Activated naive CD8-positive, alpha-beta T cell (primary cell): ENCODE measurements around the gene VAMP2.
A peak's percentile ranks its signal among the peaks of the same experiment; 100 is the strongest.
"Not testable (repeated sequence)": the region's sequence is repeated elsewhere in the genome, so short reads cannot be mapped to it uniquely, and the experiment has no call there.

Experiments
- H3K27ac Mint-ChIP-seq: one replicate; pipeline ENCODE4 v1.8.0; 2021; ENCODE audit warnings: mixed read lengths
- H3K27me3 Mint-ChIP-seq: one replicate; pipeline ENCODE4 v1.8.0; 2021; ENCODE audit warnings: mixed read lengths
- H3K36me3 Mint-ChIP-seq: one replicate; pipeline ENCODE4 v1.8.0; 2021; ENCODE audit warnings: mixed read lengths
- H3K4me1 Mint-ChIP-seq: one replicate; pipeline ENCODE4 v1.8.0; 2021; ENCODE audit warnings: low read depth, mixed read lengths
- H3K4me3 Mint-ChIP-seq: one replicate; pipeline ENCODE4 v1.8.0; 2021; ENCODE audit warnings: mild to moderate bottlenecking, mixed read lengths
- H3K9me3 Mint-ChIP-seq: one replicate; pipeline ENCODE4 v1.8.0; 2021; ENCODE audit warnings: low read depth, mixed read lengths

VAMP2 gene

DNA sequence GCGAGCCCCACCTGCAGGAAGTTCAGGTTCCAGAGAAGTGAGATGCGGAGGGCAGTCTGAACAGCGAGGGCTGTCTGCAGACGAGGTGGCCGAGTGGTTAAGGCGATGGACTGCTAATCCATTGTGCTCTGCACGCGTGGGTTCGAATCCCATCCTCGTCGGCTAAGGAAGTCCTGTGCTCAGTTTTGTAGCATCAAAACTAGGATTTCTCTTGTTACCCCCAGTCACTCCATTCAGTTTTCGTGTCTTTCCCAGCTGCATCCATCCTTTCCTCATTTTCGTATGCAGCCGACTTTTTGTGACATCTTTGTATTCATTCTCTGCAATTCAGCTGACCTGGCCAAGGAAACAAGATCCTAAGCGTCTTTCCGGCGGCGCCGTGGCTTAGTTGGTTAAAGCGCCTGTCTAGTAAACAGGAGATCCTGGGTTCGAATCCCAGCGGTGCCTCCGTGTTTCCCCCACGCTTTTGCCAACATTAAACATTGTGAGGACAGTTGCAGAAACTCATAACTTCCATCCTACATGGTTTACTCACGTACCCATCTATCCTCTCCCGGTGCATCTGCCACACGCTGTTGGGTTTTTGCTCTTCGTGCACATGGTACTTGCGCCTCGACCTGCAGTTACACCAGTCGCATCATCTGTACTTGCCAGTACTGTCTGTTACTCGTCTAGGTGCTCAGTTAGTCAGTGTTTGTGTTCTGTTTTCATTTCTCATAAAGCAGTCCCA lies 24.2 kb upstream of the VAMP2 start:
- peaks cover 18% of the 10 kb centered on the region for H3K4me1 Mint-ChIP-seq

DNA sequence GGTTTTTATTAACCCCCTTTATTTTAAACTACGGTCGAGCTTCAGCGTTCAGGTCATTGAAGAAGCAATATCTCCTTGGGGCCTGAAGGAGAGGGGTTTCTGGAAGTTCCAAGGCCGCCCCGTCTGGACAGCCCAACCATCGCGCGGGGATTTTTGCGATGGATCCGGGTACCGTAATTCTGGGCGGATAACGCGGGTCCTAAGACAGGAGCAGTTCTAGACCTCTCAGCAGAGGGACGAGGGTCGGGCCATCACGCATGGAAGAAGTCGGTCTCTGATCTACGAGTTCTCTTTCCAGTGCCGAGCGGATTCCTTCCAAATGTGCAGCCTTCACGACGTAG lies 23.7 kb upstream of the VAMP2 start:
- Mint-ChIP-seq H3K27ac (no peak overlapping the region), H3K4me1 (peaks cover 20% of the 10 kb centered on the region), H3K9me3 (no peaks in the 10 kb centered on the region), H3K27me3 (no peaks in the 10 kb centered on the region), H3K36me3 (no peaks in the 10 kb centered on the region), H3K4me3 (no peak overlapping the region)

More for the DNA sequence above, 24.2 kb upstream of the VAMP2 start:
- Mint-ChIP-seq H3K27me3 (no peaks in the 10 kb centered on the region), H3K9me3 (no peaks in the 10 kb centered on the region), H3K36me3 (no peaks in the 10 kb centered on the region), H3K4me3 (no peak overlapping the region), H3K27ac (no peak overlapping the region)

DNA sequence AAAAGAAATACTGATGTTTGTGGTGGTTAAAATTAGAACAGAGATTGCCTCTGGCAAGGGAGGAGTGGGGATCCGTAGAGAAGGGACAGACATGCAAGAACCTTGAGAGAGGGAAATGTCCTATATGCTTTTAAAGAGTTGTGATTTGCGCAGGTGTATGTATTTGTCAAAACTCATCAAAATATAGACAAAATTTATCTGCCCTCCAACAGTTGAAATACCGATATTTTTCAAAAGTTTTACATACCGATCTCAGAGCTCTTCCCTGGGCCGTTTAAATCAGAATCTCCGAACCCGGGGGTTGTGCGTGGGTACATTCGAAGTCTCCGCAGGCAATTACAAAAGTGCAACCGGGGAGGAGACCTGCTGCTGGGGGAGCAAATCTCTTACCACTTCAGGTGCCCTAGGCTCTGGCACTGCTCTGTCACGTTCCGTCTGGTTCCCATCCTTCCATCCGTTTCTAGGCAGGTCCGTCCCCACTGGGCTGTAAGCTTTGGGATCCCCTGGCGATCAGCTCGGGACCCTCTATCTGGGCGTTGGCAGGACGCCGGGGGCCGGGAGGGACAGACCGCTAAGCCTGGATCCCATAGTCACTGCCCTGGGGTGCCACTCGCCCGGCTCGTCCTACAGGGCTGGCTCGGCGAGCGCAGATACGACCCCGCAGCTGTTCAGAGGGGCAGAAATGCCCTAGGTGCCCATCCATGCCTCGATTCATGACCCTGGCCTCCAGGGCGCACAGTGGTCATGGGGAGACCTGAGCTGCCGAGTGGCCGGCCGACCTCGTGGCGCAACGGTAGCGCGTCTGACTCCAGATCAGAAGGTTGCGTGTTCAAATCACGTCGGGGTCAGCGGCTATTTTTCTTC lies 23.1 kb upstream of the VAMP2 start:
- Mint-ChIP-seq H3K36me3 (no peaks in the 10 kb centered on the region), H3K4me3 (no peak overlapping the region), H3K9me3 (no peaks in the 10 kb centered on the region), H3K4me1 (peaks cover 20% of the 10 kb centered on the region), H3K27ac (no peak overlapping the region), H3K27me3 (no peaks in the 10 kb centered on the region)

DNA sequence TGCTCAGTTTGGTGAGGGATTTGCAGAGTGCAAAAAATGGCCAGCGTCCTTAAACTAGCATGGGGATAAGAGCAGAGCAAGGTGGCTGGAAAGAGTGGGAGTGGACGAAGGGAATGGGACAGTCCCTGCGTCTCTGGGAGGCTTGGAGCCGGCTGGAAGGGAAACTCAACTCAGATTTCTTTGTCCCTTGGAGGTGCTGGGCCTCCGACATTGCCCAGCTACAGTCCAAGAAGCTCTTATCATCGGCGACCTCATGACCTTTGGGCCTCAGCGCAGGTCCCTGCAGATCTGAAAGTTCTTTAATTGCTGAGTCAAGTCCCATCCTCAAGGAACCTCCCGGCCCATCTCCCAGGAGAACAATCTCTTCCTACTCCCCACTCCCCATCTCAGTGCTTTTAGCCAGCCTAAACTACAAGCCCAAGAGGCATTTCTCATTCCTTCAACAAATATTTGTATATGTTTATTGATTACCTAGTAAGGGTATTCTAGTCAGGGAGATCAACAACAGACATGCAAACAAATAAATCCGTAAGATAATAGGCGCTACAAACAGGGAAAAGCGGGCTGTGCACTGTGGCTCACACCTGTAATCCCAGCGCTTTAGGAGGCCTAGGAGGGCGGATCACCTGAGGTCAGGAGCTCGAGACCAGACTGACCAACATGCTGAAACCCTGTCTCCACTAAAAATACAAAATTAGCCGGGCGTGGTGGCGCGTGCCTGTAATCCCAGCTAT lies 14.4 kb upstream of the VAMP2 start:
- Mint-ChIP-seq H3K9me3 (no peaks in the 10 kb centered on the region), H3K4me3 (peak overlapping the region; percentile 92), H3K36me3 (no peaks in the 10 kb centered on the region), H3K4me1 (peaks cover 44% of the 10 kb centered on the region), H3K27me3 (no peaks in the 10 kb centered on the region), H3K27ac (peak overlapping the region; percentile 91)

DNA sequence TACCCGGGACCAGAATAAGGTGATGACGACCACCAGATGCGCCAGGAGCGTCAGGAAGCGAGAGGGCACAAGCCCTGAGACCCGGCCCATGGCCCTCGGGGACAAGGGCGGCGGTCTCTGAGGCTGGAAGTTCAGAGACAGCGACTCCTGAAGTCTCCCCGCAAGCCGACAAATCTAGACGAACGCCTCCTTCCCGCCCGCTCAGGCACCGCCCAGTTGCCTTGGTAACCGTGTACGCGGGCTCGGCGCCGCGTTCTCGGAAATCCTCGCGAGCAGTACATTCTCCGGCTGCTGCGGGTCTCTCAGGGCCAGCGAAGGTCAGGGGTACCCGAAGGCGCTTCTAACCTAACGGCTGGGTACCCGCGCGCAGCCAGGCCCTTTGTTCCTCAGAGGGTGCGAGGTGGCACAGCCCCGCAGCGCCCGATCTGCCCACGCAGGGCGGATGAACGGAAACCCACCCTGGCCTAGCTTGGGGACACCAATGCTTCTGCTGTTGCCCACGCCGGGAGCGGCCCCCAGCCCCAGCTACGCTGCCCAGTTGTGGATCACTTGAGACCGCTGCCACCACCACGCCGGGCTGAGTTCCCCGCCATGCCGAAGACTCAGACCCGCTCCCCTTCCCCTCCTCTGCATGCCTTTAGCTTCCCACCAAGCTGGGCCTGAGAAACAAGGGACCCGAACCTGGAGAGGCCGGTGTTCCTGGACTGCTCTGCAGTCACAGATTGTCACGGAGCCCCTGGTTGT lies 13.6 kb upstream of the VAMP2 start, which contains the start of gene TMEM107:
TSS of gene TMEM107 (minus strand) at position 184 of the 744 bp plus-strand sequence. CDS start at position 90, 94 bp downstream.
- Mint-ChIP-seq H3K27me3 (no peaks in the 10 kb centered on the region), H3K4me3 (peak within 1 kb of the TSS; percentile 92), H3K4me1 (peaks cover 41% of the 10 kb centered on the region), H3K9me3 (no peaks in the 10 kb centered on the region), H3K36me3 (no peaks in the 10 kb centered on the region), H3K27ac (peak within 1 kb of the TSS; percentile 91)

DNA sequence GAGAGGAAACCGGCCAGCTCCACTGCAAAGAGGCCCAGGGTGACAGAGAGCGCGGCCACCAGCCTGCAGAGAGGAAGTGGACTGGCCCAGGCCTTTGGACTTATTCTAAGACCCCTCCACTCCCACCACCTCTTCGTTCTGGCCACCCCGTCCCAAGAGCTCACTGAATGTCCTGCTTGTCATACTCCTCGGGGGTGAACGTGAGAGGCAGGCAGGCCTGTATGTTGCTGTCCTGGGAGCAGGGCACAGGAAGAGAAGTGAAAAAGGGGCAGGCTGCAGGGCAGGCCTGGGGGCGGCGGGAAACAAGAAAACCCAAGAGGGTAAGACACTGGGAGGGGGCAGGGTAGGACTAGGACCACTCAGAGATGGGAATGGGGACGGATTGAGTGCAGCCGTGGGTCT lies 13.0 kb upstream of the VAMP2 start:
- Mint-ChIP-seq H3K27ac (peak overlapping the region; percentile 91), H3K4me3 (peak overlapping the region; percentile 92), H3K27me3 (no peaks in the 10 kb centered on the region), H3K9me3 (no peaks in the 10 kb centered on the region), H3K4me1 (peaks cover 38% of the 10 kb centered on the region), H3K36me3 (no peaks in the 10 kb centered on the region)

DNA sequence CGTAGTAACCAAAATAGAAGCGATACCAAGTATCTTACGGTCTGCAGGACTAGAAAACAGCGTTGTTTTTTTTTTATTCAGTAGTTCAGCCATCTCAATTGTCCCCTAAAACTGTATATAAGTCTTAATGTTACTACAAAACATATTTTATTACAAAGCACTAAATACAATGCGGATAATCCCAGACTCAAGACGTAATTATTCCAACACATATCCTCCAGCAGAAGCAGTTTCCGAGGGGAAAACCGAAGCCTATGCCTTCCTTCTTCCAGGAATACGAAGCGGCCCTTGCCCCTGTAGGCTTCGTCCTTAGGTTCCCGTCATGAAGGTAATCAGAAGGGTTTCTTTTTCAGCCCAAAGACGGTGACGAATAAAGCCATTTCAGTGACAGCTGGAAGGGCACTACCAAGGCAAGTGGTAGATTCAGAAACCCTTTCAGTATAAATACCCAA lies 11.1 kb upstream of the VAMP2 start:
- Mint-ChIP-seq H3K9me3 (no peaks in the 10 kb centered on the region), H3K27me3 (no peaks in the 10 kb centered on the region), H3K4me1 (peaks cover 39% of the 10 kb centered on the region), H3K27ac (peak overlapping the region; percentile 100), H3K4me3 (peak overlapping the region; percentile 90), H3K36me3 (no peaks in the 10 kb centered on the region)

DNA sequence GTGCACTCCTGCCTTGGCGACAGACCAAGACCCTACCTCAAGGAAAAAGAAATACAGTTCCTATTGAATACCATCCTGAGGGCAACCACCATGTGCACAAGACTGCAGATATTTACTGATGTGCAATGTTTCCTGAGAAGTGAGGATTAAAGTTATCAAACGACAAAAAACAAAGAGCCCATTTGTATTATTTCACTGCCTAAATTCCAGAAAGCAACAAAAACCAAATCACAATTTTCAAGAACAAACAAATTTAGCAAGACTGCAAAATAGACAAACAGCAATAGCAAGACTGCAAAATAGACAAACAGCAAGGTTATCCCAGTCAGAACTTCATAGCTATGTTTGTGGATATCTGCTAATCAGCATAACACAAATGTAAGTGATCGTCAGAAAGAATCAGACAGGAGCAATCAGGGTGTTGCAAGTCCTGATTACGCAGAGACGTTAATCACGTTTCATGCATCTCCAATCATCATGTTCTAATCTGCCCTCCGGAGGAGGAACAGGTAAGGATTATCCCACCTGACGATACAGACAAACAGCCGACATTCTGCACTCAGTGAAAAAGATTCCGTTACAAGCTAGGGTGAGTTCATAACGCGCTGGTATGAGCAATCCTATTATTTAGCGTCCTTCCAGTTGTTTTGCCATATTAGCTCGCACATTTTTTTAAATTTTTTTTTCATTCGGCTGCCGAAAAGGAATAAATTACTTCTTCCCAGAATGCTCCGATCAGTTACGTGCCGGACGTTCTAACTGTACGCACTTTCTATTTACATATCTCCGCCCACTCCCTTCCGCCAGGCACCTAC lies 10.5 kb upstream of the VAMP2 start:
- no peaks in the 10 kb centered on the region for H3K36me3 Mint-ChIP-seq
- H3K27ac Mint-ChIP-seq: peak overlapping the region; percentile 100
- H3K4me1 Mint-ChIP-seq: peaks cover 41% of the 10 kb centered on the region
- H3K9me3 Mint-ChIP-seq: no peaks in the 10 kb centered on the region
- no peaks in the 10 kb centered on the region for H3K27me3 Mint-ChIP-seq
- H3K4me3 Mint-ChIP-seq: peak overlapping the region; percentile 90

DNA sequence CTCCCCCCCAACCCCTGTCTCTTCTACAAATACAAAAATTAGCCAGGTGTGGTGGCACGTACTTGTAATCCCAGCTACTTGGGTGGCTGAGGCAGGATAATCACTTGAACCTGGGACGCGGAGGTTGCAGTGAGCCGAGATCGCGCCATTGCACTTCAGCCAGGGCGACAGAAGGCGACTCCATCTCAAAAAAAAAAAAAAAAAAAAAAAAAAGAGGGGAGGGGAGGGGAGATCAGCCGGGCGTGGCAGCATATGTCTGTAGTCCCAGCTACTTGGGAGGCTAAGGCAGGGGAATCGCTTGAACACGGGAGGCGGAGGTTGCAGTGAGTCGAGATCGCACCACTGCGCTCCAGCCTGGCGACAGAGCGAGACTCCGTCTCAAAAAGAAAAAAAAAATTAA lies 7.4 kb upstream of the VAMP2 start:
- peaks cover 31% of the 10 kb centered on the region for H3K4me1 Mint-ChIP-seq
- H3K9me3 Mint-ChIP-seq, H3K36me3 Mint-ChIP-seq, H3K27ac Mint-ChIP-seq, H3K4me3 Mint-ChIP-seq, H3K27me3 Mint-ChIP-seq: not testable (repeated sequence)

DNA sequence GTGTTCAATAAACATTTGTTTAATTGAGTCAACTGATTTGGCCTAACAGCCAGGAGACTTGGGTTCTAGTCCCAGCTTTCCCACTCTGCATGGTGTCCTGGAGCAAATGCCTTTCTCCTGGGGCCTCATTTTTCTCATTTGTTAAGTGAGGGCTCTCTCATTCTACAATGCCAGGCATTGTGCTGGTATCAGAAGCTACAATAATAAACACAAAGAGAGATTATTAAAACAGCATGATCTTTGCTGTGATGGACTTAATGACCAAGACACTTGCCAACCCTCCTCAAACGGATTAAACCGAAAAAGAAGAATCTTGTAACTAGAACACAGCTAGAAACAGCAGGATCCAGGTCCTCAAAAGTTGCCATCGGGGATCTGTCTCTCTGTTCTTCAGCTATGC lies 4.8 kb upstream of the VAMP2 start:
- no peaks in the 10 kb centered on the region for H3K36me3 Mint-ChIP-seq
- H3K27ac Mint-ChIP-seq: no peak overlapping the region
- no peak overlapping the region for H3K4me3 Mint-ChIP-seq
- no peaks in the 10 kb centered on the region for H3K27me3 Mint-ChIP-seq
- H3K4me1 Mint-ChIP-seq: peaks cover 33% of the 10 kb centered on the region
- no peaks in the 10 kb centered on the region for H3K9me3 Mint-ChIP-seq

DNA sequence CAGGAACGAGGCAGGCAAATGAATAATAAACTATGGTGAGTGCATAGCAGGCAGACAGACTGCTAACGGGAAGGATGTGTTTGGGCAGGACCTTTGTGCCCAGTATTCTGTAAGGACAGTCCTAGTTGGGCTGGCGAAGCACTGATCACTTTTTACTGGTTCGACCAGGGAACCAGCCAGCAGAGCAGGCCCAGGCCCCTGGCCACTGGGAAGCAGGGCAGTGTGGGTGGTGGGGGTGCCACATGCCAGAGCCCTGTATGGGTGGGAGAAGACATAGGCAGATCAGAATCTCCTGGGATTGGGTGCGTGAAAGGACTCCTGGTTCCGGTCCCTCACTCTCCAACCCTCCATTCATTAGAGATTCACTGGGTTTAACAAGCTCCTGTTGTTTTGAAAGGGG lies 4.0 kb upstream of the VAMP2 start:
- H3K4me1 Mint-ChIP-seq: peaks cover 32% of the 10 kb centered on the region
- peak overlapping the region; percentile 55 for H3K27ac Mint-ChIP-seq
- no peaks in the 10 kb centered on the region for H3K9me3 Mint-ChIP-seq
- no peaks in the 10 kb centered on the region for H3K36me3 Mint-ChIP-seq
- H3K27me3 Mint-ChIP-seq: no peaks in the 10 kb centered on the region
- H3K4me3 Mint-ChIP-seq: no peak overlapping the region

DNA sequence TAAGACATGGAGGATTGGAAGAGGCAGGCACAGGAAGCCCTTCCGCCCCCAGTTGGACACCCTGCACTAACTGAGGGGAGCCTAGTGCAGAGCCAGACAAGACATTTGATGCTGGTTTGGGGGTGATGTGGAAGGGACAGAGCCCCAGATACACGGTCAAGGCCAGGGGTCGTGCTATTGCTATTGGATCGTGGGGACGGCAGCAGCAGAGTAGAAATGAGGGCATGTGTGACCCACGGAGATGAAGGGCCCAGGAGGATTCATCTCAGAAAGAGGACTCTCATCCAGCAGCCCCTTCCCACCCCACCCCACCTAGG lies 2.0 kb upstream of the VAMP2 start:
- H3K27ac Mint-ChIP-seq: peak overlapping the region; percentile 95
- H3K36me3 Mint-ChIP-seq: peaks cover 2% of the 10 kb centered on the region
- H3K4me3 Mint-ChIP-seq: peak overlapping the region; percentile 85
- peaks cover 50% of the 10 kb centered on the region for H3K4me1 Mint-ChIP-seq
- no peaks in the 10 kb centered on the region for H3K27me3 Mint-ChIP-seq
- no peaks in the 10 kb centered on the region for H3K9me3 Mint-ChIP-seq

DNA sequence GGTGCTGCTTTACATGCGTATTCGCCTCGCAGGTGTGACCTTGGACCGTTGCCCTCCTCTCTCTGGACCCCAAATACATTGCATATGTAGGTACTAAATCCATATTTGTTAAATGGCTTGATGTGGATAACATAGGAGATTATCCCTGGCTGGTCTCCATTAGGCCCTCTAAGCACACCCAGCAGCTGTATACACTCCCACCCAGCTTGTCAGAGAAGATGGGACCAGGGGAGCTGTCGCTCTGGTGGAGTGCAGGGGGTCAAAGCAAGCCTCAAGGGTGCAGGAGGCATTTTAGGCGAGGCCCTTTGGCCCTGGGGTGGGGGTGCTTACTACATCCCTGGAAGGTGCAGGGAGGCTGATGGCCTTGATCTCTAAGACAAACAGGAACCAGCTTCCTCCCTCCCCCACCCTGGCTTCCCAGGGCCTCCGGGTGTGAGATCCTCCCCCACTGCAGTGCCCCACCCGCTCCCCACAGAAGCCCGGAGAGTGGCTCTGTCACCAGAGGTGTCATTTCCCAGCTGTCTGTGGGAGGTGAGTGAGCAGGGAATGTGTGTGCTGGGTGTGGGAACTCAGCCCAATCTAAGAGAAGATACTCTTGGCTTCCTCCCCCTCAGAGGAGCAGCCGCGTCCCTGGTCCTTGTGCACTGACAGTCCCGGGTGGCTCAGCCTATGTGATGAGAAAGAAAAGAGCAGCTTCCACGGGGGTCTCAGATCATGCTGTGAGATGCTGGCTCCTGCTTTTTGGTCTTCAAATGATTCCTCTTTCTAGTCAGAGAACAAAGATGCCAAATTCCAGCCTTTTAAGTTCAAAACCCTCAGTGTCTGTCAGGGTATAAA lies 1.4 kb upstream of the VAMP2 start:
- H3K4me3 Mint-ChIP-seq: peak overlapping the region; percentile 85
- H3K36me3 Mint-ChIP-seq: peaks cover 2% of the 10 kb centered on the region
- H3K4me1 Mint-ChIP-seq: peaks cover 55% of the 10 kb centered on the region
- no peaks in the 10 kb centered on the region for H3K9me3 Mint-ChIP-seq
- H3K27ac Mint-ChIP-seq: peak overlapping the region; percentile 95
- no peaks in the 10 kb centered on the region for H3K27me3 Mint-ChIP-seq
